CD14-positive monocyte (primary cell): ENCODE data around the gene PLOD3. TPM values are rescaled to one million over a fixed set of nuclear protein-coding genes. Genes with fewer than 3 reads are reported as not detected.

ENCODE experiments used
- DNase-seq, 3 donors: peaks; one replicate each; pipeline ENCODE4 v3.0.0-alpha.2; 2011 to 2022
- H2AFZ ChIP-seq: 2 replicates; pipeline ENCODE4 v1.6.0; 2012; ENCODE audit warnings: mild to moderate bottlenecking, low read depth, low read length, inconsistent platforms; ENCODE audit not compliant: insufficient read depth, poor library complexity, severe bottlenecking
- H3K27ac ChIP-seq, 2 donors: 1 replicate in 1 of 2; 2 replicates in 1 of 2; pipeline ENCODE4 v1.5.1; 2012 to 2013; ENCODE audit warnings: low read length in 2 of 2, control low read depth in 1 of 2, inconsistent platforms in 1 of 2, low read depth in 1 of 2, mild to moderate bottlenecking in 1 of 2
- H3K27me3 ChIP-seq, 2 donors: one replicate each; pipeline versions ENCODE4 v1.6.0 to v1.6.1; 2011 to 2013; ENCODE audit warnings: low read length in 2 of 2; ENCODE audit not compliant: control insufficient read depth in 2 of 2, insufficient read depth in 2 of 2
- H3K36me3 ChIP-seq, 2 donors: replicated peaks in 1 of 2; 1 replicate in 1 of 2; 2 replicates in 1 of 2; pipeline versions ENCODE4 v1.5.1 to v1.6.1; 2012 to 2013; ENCODE audit warnings: low read length in 2 of 2, control low read depth in 1 of 2, inconsistent platforms in 1 of 2, mild to moderate bottlenecking in 1 of 2; ENCODE audit not compliant: insufficient read depth in 2 of 2, control insufficient read depth in 1 of 2
- H3K4me1 ChIP-seq, 2 donors: 1 replicate in 1 of 2; 2 replicates in 1 of 2; pipeline versions ENCODE4 v1.5.1 to v1.6.1; 2012 to 2013; ENCODE audit warnings: low read length in 2 of 2, control low read depth in 1 of 2, inconsistent platforms in 1 of 2, mild to moderate bottlenecking in 1 of 2, moderate library complexity in 1 of 2; ENCODE audit not compliant: insufficient read depth in 2 of 2, control insufficient read depth in 1 of 2
- H3K4me2 ChIP-seq: replicated peaks from 2 replicates; pipeline ENCODE3; 2012; ENCODE audit warnings: low read length, moderate library complexity, mild to moderate bottlenecking; ENCODE audit not compliant: poor library complexity, severe bottlenecking; ENCODE audit errors: extremely low read depth
- H3K4me3 ChIP-seq, 3 experiments: fragments of 200-600 bp in 1 of 3; sonication (generic) in 1 of 3; replicated peaks in 1 of 3; 1 replicate in 2 of 3; 2 replicates in 1 of 3; pipeline ENCODE4 v1.5.1; 2011 to 2013; ENCODE audit warnings: low read length in 3 of 3, mild to moderate bottlenecking in 3 of 3, control low read depth in 2 of 3, low read depth in 2 of 3, inconsistent platforms in 1 of 3, moderate library complexity in 1 of 3
- H3K79me2 ChIP-seq: 2 replicates; pipeline ENCODE4 v1.6.0; 2012; ENCODE audit warnings: mild to moderate bottlenecking, control low read depth, inconsistent platforms, low read length, moderate library complexity; ENCODE audit not compliant: insufficient read depth
- H3K9ac ChIP-seq: 2 replicates; pipeline ENCODE4 v1.6.0; 2017; ENCODE audit warnings: low read length, mild to moderate bottlenecking; ENCODE audit not compliant: insufficient read depth, poor library complexity, severe bottlenecking
- H3K9me3 ChIP-seq, 2 donors: replicated peaks in 1 of 2; 1 replicate in 1 of 2; 2 replicates in 1 of 2; pipeline versions ENCODE4 v1.5.1 to v1.6.1; 2012 to 2013; ENCODE audit warnings: low read length in 2 of 2, control low read depth in 1 of 2; ENCODE audit not compliant: control insufficient read depth in 1 of 2, insufficient read depth in 1 of 2
- H4K20me1 ChIP-seq: 2 replicates; pipeline ENCODE4 v1.6.0; 2012; ENCODE audit warnings: mild to moderate bottlenecking, low read length, control low read depth, moderate library complexity; ENCODE audit not compliant: insufficient read depth
- H3K27ac Mint-ChIP-seq, 7 donors: one replicate each; pipeline ENCODE4 v1.8.0; 2020; ENCODE audit warnings: mild to moderate bottlenecking in 7 of 7, mixed read lengths in 7 of 7, moderate library complexity in 6 of 7, inconsistent platforms in 2 of 7
- H3K27me3 Mint-ChIP-seq, 3 donors: one replicate each; pipeline ENCODE4 v1.8.0; 2021 to 2022; ENCODE audit warnings: low read depth in 3 of 3, mild to moderate bottlenecking in 3 of 3, mixed read lengths in 3 of 3, moderate library complexity in 3 of 3, inconsistent platforms in 1 of 3
- H3K36me3 Mint-ChIP-seq, 2 donors: one replicate each; pipeline ENCODE4 v1.8.0; 2020; ENCODE audit warnings: mixed read lengths in 2 of 2, inconsistent platforms in 1 of 2, mild to moderate bottlenecking in 1 of 2
- H3K4me1 Mint-ChIP-seq: one replicate; pipeline ENCODE4 v1.8.0; 2020; ENCODE audit warnings: mild to moderate bottlenecking, mixed read lengths
- H3K4me3 Mint-ChIP-seq, 2 donors: one replicate each; pipeline ENCODE4 v1.8.0; 2020; ENCODE audit warnings: mild to moderate bottlenecking in 2 of 2, mixed read lengths in 2 of 2, moderate library complexity in 1 of 2
- H3K9me3 Mint-ChIP-seq, 7 donors: one replicate each; pipeline ENCODE4 v1.8.0; 2020 to 2022; ENCODE audit warnings: mixed read lengths in 7 of 7, mild to moderate bottlenecking in 6 of 7, moderate library complexity in 6 of 7, inconsistent platforms in 2 of 7
- CTCF ChIP-seq: fragments of 200-600 bp; IDR thresholded peaks from one replicate; pipeline ENCODE4 v1.8.0; 2022; ENCODE audit warnings: antibody characterized with exemption, mild to moderate bottlenecking
- WGBS: methylation state at CpG from one replicate; pipeline ENCODE4 v1.1.5; 2013; ENCODE audit warnings: missing lambda C conversion rate; ENCODE audit not compliant: insufficient coverage; 5-methylcytosine and 5-hydroxymethylcytosine counted together
- intact Hi-C, 2 donors: fragments of 100-400 bp; cut with micrococcal nuclease; formaldehyde crosslinking; loops; one replicate each; pipeline versions ENCODE4 v1.15.0 to v1.15.1; 2023
- polyA plus RNA-seq, 3 donors: library from polyadenylated mRNA; depleted of rRNA in 1 of 3; unstranded in 2 of 3; stranded (reverse) in 1 of 3; fragments of 300-500 nt in 2 of 3; fragments of >200 nt in 1 of 3; fragmentation: Illumina TruSeq in 2 of 3; gene quantifications; 1 replicate in 2 of 3; 2 replicates in 1 of 3; pipeline ENCODE4 v1.2.3, GENCODE V29; 2012 to 2021

Gene PLOD3
- polyA plus RNA-seq, 3 donors: 26.9 to 70.1 (median 28.1) TPM

GRCh38 chr7:101239951-101240220, 22.5 kb upstream of the PLOD3 start:
- Mint-ChIP-seq H3K4me1 (peaks cover 49% of the 10 kb centered on the region), H3K4me3 (no peak overlapping the region), H3K27ac (peak overlapping the region in 1 of 7 donors; percentile 26), H3K9me3 (peaks cover 0 to 3% (median 0%) of the 10 kb centered on the region in 7 donors), H3K27me3 (peaks cover 14 to 31% (median 23%) of the 10 kb centered on the region in 3 donors), H3K36me3 (peaks cover 41 to 53% of the 10 kb centered on the region in 2 donors)
- peaks cover 0 to 27% of the 10 kb centered on the region in 2 donors for H3K27me3 ChIP-seq
- H3K9me3 ChIP-seq: no peaks in the 10 kb centered on the region
- H3K4me1 ChIP-seq: peaks cover 45 to 54% of the 10 kb centered on the region in 2 donors
- 98% methylated on average over 4 of the region's 9 CpGs for WGBS
- H4K20me1 ChIP-seq: peaks cover 88% of the 10 kb centered on the region
- DNase-seq: no peak
- H3K9ac ChIP-seq: no peak overlapping the region
- H3K79me2 ChIP-seq: peaks cover 21% of the 10 kb centered on the region
- no peak overlapping the region for H3K4me2 ChIP-seq
- no peak overlapping the region for H3K4me3 ChIP-seq
- H2AFZ ChIP-seq: no peak overlapping the region
- no peak for TF ChIP-seq CTCF
- intact Hi-C loops: loop anchor here in 1 of 2 donors (10.0 kb wide), 2 partner anchors 95 to 655 kb away; partner anchors contain the start of genes FBXO24 and LRCH4
- no peak overlapping the region for H3K27ac ChIP-seq
- peaks cover 15 to 28% of the 10 kb centered on the region in 2 donors for H3K36me3 ChIP-seq

DNA sequence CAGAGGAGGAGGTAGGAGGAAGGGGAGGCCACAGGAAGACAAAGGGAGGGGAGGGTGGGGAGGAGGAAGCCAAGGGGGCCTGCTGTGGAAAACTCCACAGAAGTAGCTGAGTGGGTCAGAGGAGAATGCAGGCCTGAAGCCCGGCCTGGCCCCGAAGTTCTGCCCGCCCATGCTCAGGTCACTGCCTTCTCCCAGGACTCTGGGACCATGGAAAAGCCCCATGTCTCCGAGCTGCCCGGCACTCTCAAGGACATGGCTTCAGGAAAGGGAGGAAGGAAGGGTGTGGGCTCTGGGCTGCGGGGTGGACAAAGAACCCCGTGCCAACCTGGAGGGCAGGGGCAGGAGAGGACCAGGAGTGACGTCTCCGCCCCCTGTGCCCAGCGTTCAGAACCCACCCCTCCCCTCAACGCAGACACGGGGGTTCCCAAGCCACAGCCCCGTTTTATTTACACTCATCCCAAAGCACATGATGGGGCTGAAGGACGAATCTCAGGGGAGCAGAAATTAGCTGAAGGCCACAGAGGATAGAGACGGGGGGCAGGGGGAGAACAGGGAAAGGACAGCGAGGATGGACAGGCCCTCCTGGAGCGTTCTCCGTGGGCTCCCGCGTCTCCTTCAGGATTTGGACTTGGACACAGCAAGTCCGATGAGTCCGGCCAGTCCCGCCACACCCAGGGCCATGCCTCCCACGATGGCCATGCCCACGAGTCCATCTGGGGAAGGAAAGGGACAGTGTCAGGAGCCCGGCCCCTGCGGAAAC, 22.0 kb upstream of the PLOD3 start:
- Histone ChIP-seq H4K20me1 (peaks cover 85% of the 10 kb centered on the region), H3K27ac (no peak overlapping the region), H3K27me3 (peaks cover 0 to 27% of the 10 kb centered on the region in 2 donors), H3K4me2 (no peak overlapping the region), H2AFZ (no peak overlapping the region), H3K36me3 (peaks cover 15 to 28% of the 10 kb centered on the region in 2 donors), H3K4me3 (no peak overlapping the region), H3K4me1 (peaks cover 43 to 52% of the 10 kb centered on the region in 2 donors), H3K9me3 (no peaks in the 10 kb centered on the region), H3K9ac (no peak overlapping the region), H3K79me2 (peaks cover 17% of the 10 kb centered on the region)
- Mint-ChIP-seq H3K36me3 (peaks cover 41 to 54% of the 10 kb centered on the region in 2 donors), H3K27ac (peak overlapping the region in 1 of 7 donors; percentile 9), H3K4me1 (peaks cover 47% of the 10 kb centered on the region), H3K4me3 (peak overlapping the region in 1 of 2 donors; percentile 30), H3K9me3 (peaks cover 0 to 3% (median 0%) of the 10 kb centered on the region in 7 donors), H3K27me3 (peaks cover 14 to 31% (median 23%) of the 10 kb centered on the region in 3 donors)
- TF ChIP-seq CTCF: no peak
- 66% methylated on average over 12 of the region's 27 CpGs for WGBS
- intact Hi-C loops: no loop called here
- DNase-seq: no peak
